ENCODE data around the gene EBI3.
A peak's percentile ranks its signal among the peaks of the same experiment; 100 is the strongest.
"Not testable (repeated sequence)": the region's sequence is repeated elsewhere in the genome, so short reads cannot be mapped to it uniquely, and the experiment has no call there.

EBI3 gene

DNA sequence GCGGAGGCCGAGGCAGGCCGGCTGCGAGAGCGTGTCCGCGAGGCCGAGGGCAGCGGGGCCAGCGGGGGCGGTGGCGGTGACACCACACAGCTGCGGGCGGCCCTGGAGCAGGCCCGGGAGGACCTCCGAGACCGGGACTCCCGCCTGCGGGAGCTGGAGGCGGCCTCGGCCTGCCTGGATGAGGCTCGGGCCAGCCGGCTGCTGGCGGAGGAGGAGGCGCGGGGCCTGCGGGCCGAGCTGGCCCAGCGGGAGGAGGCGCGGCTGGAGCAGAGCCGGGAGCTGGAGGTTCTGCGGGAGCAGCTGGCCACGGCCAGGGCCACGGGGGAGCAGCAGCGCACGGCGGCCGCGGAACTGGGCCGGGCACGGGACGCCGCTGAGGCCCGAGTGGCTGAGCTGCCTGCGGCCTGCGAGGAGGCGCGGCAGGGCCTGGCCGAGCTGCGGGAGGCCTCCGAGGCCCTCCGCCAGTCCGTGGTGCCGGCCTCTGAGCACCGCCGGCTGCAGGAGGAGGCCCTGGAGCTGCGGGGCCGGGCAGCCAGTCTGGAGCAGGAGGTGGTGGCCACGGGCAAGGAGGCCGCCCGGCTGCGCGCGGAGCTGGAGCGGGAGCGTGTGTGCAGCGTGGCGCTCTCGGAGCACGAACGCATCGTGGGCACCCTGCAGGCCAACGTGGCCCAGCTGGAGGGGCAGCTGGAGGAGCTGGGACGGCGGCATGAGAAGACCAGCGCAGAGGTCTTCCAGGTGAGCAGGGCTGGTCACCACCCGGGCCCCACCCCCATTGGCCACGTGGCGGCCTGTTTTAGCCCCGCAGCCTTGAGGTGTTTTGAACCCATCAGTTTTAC, 11.7 kb upstream of the EBI3 start:
- no peaks in the 10 kb centered on the region for H3K36me3 Mint-ChIP-seq (ENCODE audit: low read depth)

GRCh38 chr19:4218523-4218922, 10.8 kb upstream of the EBI3 start:
- not testable (repeated sequence) for H3K4me3 Mint-ChIP-seq; H3K27ac Mint-ChIP-seq; H3K4me1 Mint-ChIP-seq (ENCODE audit: low read depth); H3K36me3 Mint-ChIP-seq (ENCODE audit: low read depth); H3K9me3 Mint-ChIP-seq; H3K27me3 Mint-ChIP-seq

More for the DNA sequence above, 11.7 kb upstream of the EBI3 start:
- peaks cover 8% of the 10 kb centered on the region for H3K4me1 Mint-ChIP-seq (ENCODE audit: low read depth)
- H3K27me3 Mint-ChIP-seq = no peaks in the 10 kb centered on the region
- no peak overlapping the region for H3K4me3 Mint-ChIP-seq
- H3K27ac Mint-ChIP-seq = no peak overlapping the region
- no peaks in the 10 kb centered on the region for H3K9me3 Mint-ChIP-seq

DNA sequence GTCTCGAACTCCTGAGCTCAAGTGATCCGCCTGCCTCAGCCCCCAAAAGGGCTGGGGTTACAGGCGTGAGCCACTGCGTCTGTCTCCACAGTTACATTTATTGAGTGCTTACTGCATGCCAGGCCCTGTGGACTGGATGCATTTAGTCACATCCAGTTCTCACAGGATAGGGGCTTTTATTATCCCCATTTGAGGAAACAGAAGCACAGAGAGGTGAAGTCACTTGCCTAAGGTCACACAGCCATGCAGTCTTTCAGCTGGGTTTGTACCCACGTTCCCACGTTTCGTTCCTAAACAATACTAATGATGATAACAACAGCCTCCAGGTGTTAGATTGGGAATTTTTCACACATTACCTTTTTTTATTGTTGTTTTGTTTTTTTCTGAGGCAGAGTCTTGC, 9.1 kb upstream of the EBI3 start:
- Mint-ChIP-seq H3K4me1 (ENCODE audit: low read depth) (no peaks in the 10 kb centered on the region), H3K27ac (no peak overlapping the region), H3K36me3 (ENCODE audit: low read depth) (no peaks in the 10 kb centered on the region), H3K27me3 (no peaks in the 10 kb centered on the region), H3K4me3 (no peak overlapping the region), H3K9me3 (no peaks in the 10 kb centered on the region)

DNA sequence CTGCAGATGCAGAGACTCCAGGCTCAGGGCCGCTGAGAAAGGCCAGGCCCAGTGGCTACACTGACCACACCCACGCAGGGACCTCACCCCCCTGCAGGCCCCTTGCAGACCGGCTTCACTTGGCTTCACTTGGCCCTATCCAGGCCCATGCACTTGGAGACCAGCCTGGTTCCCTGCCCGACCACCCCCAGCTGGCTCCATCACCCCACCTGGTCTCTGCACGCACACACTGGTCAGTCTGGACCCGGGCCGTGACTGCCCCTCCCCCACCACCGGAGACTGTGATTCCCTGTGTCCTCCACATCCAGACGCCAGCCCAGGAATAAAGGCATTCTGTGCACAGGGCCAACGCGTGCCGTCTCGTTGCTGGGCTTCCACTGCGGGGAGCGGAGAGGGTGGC, 4.9 kb upstream of the EBI3 start:
- H3K27me3 Mint-ChIP-seq = no peaks in the 10 kb centered on the region
- H3K27ac Mint-ChIP-seq = no peak overlapping the region
- H3K9me3 Mint-ChIP-seq = no peaks in the 10 kb centered on the region
- no peaks in the 10 kb centered on the region for H3K36me3 Mint-ChIP-seq (ENCODE audit: low read depth)
- peaks cover 8% of the 10 kb centered on the region for H3K4me1 Mint-ChIP-seq (ENCODE audit: low read depth)
- no peak overlapping the region for H3K4me3 Mint-ChIP-seq

DNA sequence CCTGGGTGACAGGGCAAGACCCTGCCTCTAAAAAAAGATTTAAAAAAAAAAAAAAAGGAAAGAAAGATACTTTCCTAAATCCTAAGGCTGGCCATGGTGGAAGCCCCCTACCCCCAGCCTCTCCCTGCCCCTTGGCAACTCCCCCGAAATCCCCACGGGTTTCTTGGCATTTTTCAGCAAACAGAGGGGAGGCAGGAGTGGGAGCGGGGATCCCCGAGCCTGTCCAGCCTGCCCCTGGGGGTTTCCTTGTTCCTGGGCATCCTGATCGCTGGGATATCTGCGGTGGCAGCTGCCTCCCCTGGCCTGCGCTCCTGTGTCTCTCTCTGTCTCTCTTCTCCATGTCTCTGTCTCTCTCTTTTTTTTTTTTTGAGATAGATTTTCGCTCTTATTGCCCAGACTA, 3.4 kb upstream of the EBI3 start:
- Mint-ChIP-seq H3K4me1 (ENCODE audit: low read depth) (peaks cover 8% of the 10 kb centered on the region), H3K27ac (no peak overlapping the region)

DNA sequence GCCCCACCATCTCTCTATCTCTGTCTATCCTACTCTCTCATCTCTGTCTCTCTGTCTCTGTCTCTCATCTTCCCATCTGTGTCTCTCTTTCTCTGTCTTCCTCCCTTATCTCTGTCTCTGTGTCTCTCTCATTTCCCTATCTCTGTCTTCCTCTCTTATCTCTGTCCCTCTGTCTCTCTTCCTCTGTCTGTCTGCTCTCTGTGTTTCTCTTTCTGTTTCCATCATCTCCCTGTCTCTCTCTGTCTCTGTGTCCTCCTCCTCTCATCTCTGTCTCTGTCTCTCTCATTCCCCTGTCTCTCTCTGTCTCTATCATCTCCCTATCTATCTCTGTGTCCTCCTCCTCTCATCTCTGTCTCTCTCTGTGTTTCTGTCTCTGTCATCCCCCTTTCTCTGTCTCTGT, 1.6 kb upstream of the EBI3 start:
- Mint-ChIP-seq H3K4me1 (ENCODE audit: low read depth) (peaks cover 8% of the 10 kb centered on the region), H3K27me3 (no peaks in the 10 kb centered on the region), H3K36me3 (ENCODE audit: low read depth) (no peaks in the 10 kb centered on the region), H3K4me3 (no peak overlapping the region), H3K27ac (no peak overlapping the region), H3K9me3 (no peaks in the 10 kb centered on the region)

More for the DNA sequence above, 3.4 kb upstream of the EBI3 start:
- no peaks in the 10 kb centered on the region for H3K9me3 Mint-ChIP-seq
- no peaks in the 10 kb centered on the region for H3K27me3 Mint-ChIP-seq
- H3K4me3 Mint-ChIP-seq = no peak overlapping the region
- no peaks in the 10 kb centered on the region for H3K36me3 Mint-ChIP-seq (ENCODE audit: low read depth)

- Mint-ChIP-seq H3K4me3 (no peak overlapping the region), H3K4me1 (ENCODE audit: low read depth) (peaks cover 8% of the 10 kb centered on the region), H3K27me3 (no peaks in the 10 kb centered on the region), H3K36me3 (ENCODE audit: low read depth) (no peaks in the 10 kb centered on the region), H3K27ac (no peak overlapping the region), H3K9me3 (no peaks in the 10 kb centered on the region)
These were observed 551 bp upstream of the EBI3 start for GRCh38 chr19:4228765-4229178.

GRCh38 chr19:4230237-4230636, 914 bp downstream of the EBI3 start:
- H3K4me3 Mint-ChIP-seq; H3K36me3 Mint-ChIP-seq (ENCODE audit: low read depth); H3K9me3 Mint-ChIP-seq; H3K27ac Mint-ChIP-seq; H3K4me1 Mint-ChIP-seq (ENCODE audit: low read depth); H3K27me3 Mint-ChIP-seq: not testable (repeated sequence)

GRCh38 chr19:4231521-4231920, 2.2 kb downstream of the EBI3 start:
- H3K27ac Mint-ChIP-seq; H3K36me3 Mint-ChIP-seq (ENCODE audit: low read depth); H3K9me3 Mint-ChIP-seq; H3K27me3 Mint-ChIP-seq; H3K4me3 Mint-ChIP-seq; H3K4me1 Mint-ChIP-seq (ENCODE audit: low read depth): not testable (repeated sequence)

DNA sequence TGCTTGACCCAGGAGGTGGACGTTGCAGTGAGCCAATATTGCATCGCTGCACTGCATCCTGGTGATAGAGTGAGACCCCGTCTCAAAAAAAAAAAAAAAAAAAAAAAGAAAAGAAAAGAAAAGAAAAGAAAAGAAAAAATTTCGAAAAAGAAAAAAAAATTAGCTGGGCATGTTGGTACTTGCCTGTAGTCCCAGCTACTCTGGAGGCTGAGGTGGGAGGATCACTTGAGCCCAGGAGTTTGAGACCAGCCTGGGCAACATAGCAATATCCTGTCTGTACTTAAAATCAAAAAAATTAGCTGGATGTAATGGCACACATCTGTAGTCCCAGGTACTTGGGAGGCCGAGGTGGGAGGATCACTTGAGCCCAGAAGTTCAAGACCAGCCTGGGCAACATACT, 2.8 kb downstream of the EBI3 start:
- not testable (repeated sequence) for H3K36me3 Mint-ChIP-seq (ENCODE audit: low read depth); H3K9me3 Mint-ChIP-seq; H3K27ac Mint-ChIP-seq; H3K27me3 Mint-ChIP-seq; H3K4me3 Mint-ChIP-seq; H3K4me1 Mint-ChIP-seq (ENCODE audit: low read depth)

DNA sequence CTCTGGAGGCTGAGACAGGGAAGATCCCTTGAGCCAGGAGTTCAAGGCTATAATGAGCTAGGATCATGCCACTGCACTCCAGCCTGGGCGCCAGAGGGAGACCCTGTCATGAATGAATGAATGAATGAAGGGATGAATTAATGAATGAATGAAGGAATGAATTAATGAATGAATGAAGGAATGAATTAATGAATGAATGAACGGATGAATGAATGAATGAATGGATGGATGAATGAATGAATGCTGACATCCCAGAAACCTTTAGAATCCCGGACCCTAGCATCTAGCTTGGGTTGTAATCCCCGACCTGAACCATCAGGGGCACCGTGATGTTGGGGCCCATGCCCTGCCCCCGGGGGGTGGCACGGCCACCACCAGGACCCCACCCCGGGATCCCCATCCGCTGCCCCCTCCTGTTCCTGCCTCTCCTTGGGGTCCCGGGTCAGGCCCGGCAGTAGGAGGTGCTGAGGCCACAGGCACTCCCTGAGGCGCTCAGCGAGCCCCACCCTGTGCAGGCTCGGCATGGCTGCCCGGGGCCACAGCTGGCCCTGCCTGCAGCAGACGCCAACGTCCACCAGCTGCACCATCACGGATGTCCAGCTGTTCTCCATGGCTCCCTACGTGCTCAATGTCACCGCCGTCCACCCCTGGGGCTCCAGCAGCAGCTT, 3.4 kb downstream of the EBI3 start:
- Mint-ChIP-seq H3K36me3 (ENCODE audit: low read depth) (no peaks in the 10 kb centered on the region), H3K9me3 (no peaks in the 10 kb centered on the region), H3K4me3 (peak overlapping the region; percentile 32), H3K27me3 (no peaks in the 10 kb centered on the region), H3K4me1 (ENCODE audit: low read depth) (no peaks in the 10 kb centered on the region), H3K27ac (no peak overlapping the region)

DNA sequence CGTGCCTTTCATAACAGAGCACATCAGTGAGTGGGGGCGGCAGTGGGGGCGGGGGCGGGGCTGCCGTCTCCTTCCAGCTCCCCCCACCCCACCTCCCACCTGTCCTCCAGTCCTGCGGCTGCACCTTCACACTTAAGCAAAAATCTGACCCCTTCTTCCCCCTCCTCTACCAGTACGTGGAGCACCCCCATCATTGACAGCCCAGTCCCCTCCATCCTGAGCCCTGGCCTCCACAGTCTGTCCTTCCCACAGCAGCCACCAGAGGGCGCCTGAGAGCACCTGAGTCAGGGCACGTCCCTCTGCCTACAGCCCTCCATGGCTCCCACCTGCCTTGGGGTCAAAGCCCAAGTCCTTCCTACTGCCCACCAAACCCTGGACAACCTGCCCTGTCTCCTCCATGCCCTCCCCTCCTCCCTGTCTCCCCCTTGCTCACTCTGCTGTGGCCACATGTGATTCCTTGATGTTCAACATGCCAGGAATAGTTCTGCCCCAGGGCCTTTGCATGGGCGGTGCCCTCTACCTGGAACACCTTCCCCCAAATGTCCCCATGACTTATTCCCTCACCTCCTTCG, 4.0 kb downstream of the EBI3 start:
- Mint-ChIP-seq H3K4me3 (no peak overlapping the region), H3K27ac (peak overlapping the region; percentile 40), H3K36me3 (ENCODE audit: low read depth) (no peaks in the 10 kb centered on the region), H3K4me1 (ENCODE audit: low read depth) (no peaks in the 10 kb centered on the region), H3K27me3 (no peaks in the 10 kb centered on the region), H3K9me3 (no peaks in the 10 kb centered on the region)

GRCh38 chr19:4234142-4234861, 5.0 kb downstream of the EBI3 start:
- no peaks in the 10 kb centered on the region for H3K36me3 Mint-ChIP-seq (ENCODE audit: low read depth)
- no peaks in the 10 kb centered on the region for H3K9me3 Mint-ChIP-seq
- H3K27me3 Mint-ChIP-seq = no peaks in the 10 kb centered on the region
- no peak overlapping the region for H3K4me3 Mint-ChIP-seq
- H3K4me1 Mint-ChIP-seq (ENCODE audit: low read depth) = no peaks in the 10 kb centered on the region
- H3K27ac Mint-ChIP-seq = no peak overlapping the region

DNA sequence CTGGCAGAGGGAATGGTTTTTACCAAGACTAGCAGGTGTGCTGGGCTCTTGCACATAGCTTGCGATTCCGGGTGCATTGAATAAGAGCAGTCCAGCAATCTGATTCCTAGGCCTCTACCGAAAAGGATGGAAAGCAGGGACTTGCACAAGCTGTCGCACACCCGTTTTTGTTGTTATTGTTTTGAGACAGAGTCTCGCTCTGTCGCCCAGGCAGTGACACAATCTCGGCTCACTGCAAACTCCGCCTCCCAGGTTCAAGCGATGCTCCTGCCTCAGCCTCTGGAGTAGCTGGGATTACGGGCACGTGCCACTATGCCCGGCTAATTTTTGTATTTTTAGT, 5.5 kb downstream of the EBI3 start:
- no peak overlapping the region for H3K27ac Mint-ChIP-seq
- H3K4me1 Mint-ChIP-seq (ENCODE audit: low read depth) = no peaks in the 10 kb centered on the region
- H3K4me3 Mint-ChIP-seq = no peak overlapping the region

DNA sequence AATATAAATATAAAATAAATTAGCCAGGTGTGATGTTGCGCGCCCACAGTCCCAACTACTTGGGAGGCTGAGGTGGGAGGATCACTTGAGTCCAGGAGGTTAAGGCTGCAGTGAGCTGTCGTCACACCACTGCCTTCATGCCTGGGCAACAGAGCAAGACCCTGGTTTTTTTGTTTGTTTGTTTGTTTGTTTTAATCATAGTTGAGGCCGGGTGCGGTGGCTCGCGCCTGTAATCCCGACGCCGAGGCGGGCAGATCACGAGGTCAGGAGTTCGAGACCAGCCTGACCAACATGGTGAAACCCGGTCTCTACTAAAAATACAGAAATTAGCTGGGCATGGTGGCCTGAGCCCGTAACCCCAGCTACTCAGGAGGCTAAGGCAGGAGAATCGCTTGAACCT, 8.2 kb downstream of the EBI3 start:
- not testable (repeated sequence) for H3K27ac Mint-ChIP-seq; H3K36me3 Mint-ChIP-seq (ENCODE audit: low read depth); H3K9me3 Mint-ChIP-seq; H3K4me1 Mint-ChIP-seq (ENCODE audit: low read depth); H3K4me3 Mint-ChIP-seq; H3K27me3 Mint-ChIP-seq

More for the DNA sequence above, 5.5 kb downstream of the EBI3 start:
- Mint-ChIP-seq H3K27me3 (no peaks in the 10 kb centered on the region), H3K9me3 (no peaks in the 10 kb centered on the region), H3K36me3 (ENCODE audit: low read depth) (no peaks in the 10 kb centered on the region)
